ENCODE data around the gene MLLT3. TPM values are rescaled to one million over a fixed set of nuclear protein-coding genes. Genes with fewer than 3 reads are reported as not detected.
A peak's percentile ranks its signal among the peaks of the same experiment; 100 is the strongest.

The MLLT3 gene
- total RNA-seq, 2 experiments from 2014 or later, result 59.1 to 60.8 TPM

- Mint-ChIP-seq H3K4me3 (no peak overlapping the region), H3K9me3 (peaks cover 9% of the 10 kb centered on the region), H3K27ac (no peak overlapping the region), H3K27me3 (no peaks in the 10 kb centered on the region), H3K4me1 (ENCODE audit: low read depth) (peaks cover 12% of the 10 kb centered on the region), H3K36me3 (ENCODE audit: low read depth) (peaks cover 18% of the 10 kb centered on the region)
- TF ChIP-seq CTCF (IDR thresholded peaks at IDR 0.05), result no peak
- DNase-seq, result no peak
- intact Hi-C loops (cut with micrococcal nuclease), result no loop called here
- ChIA-PET CTCF (no interaction called here), POLR2A (no interaction called here)
- no peak for ATAC-seq
These were observed 231.9 kb downstream of the MLLT3 start for GRCh38 chr9:20390400-20390799.

- Mint-ChIP-seq H3K27me3 (no peaks in the 10 kb centered on the region), H3K4me3 (no peak overlapping the region), H3K9me3 (peaks cover 9% of the 10 kb centered on the region), H3K4me1 (ENCODE audit: low read depth) (peaks cover 18% of the 10 kb centered on the region), H3K36me3 (ENCODE audit: low read depth) (peaks cover 17% of the 10 kb centered on the region), H3K27ac (no peak overlapping the region)
- ChIA-PET POLR2A (no interaction called here), CTCF (no interaction called here)
- DNase-seq (no peak), ATAC-seq (no peak)
- no peak for TF ChIP-seq CTCF (IDR thresholded peaks at IDR 0.05)
- intact Hi-C loops (cut with micrococcal nuclease), result no loop called here
These were observed 235.2 kb downstream of the MLLT3 start for GRCh38 chr9:20387062-20387461.

GRCh38 chr9:20384642-20385041 is 237.7 kb downstream of the MLLT3 start:
- peaks cover 18% of the 10 kb centered on the region for H3K4me1 Mint-ChIP-seq (ENCODE audit: low read depth)
- ChIA-PET CTCF (no interaction called here), POLR2A (no interaction called here)
- intact Hi-C loops (cut with micrococcal nuclease), result no loop called here
- H3K9me3 Mint-ChIP-seq, result peaks cover 5% of the 10 kb centered on the region
- H3K36me3 Mint-ChIP-seq (ENCODE audit: low read depth), result peaks cover 9% of the 10 kb centered on the region
- no peak for TF ChIP-seq CTCF (IDR thresholded peaks at IDR 0.05)
- no peak for DNase-seq
- H3K27ac Mint-ChIP-seq, result no peak overlapping the region
- H3K27me3 Mint-ChIP-seq, result no peaks in the 10 kb centered on the region
- no peak overlapping the region for H3K4me3 Mint-ChIP-seq
- ATAC-seq, result no peak

GRCh38 chr9:20382460-20383071 is 239.7 kb downstream of the MLLT3 start:
- no peaks in the 10 kb centered on the region for H3K27me3 Mint-ChIP-seq
- ATAC-seq (peak; percentile 27), DNase-seq (no peak)
- H3K27ac Mint-ChIP-seq, result no peak overlapping the region
- H3K9me3 Mint-ChIP-seq, result no peaks in the 10 kb centered on the region
- peaks cover 28% of the 10 kb centered on the region for H3K4me1 Mint-ChIP-seq (ENCODE audit: low read depth)
- TF ChIP-seq CTCF (IDR thresholded peaks at IDR 0.05), result no peak
- no peak overlapping the region for H3K4me3 Mint-ChIP-seq
- intact Hi-C loops (cut with micrococcal nuclease), result no loop called here
- CTCF ChIA-PET, result interaction anchor here (0.6 to 1.1 kb wide), 2 partner anchors 9 to 14 kb away, joined by 4 read pairs; no protein-coding TSS in a partner anchor
- POLR2A ChIA-PET, result interaction anchor here (0.6 kb wide), 1 partner anchor 190 kb away, joined by 3 read pairs; no protein-coding TSS in a partner anchor
- no peaks in the 10 kb centered on the region for H3K36me3 Mint-ChIP-seq (ENCODE audit: low read depth)

GRCh38 chr9:20380546-20380945 is 241.8 kb downstream of the MLLT3 start:
- H3K9me3 Mint-ChIP-seq, result no peaks in the 10 kb centered on the region
- peaks cover 38% of the 10 kb centered on the region for H3K4me1 Mint-ChIP-seq (ENCODE audit: low read depth)
- intact Hi-C loops (cut with micrococcal nuclease), result no loop called here
- ATAC-seq (no peak), DNase-seq (no peak)
- H3K4me3 Mint-ChIP-seq, result no peak overlapping the region
- H3K36me3 Mint-ChIP-seq (ENCODE audit: low read depth), result peaks cover 8% of the 10 kb centered on the region
- POLR2A ChIA-PET, result no interaction called here
- no peak for TF ChIP-seq CTCF (IDR thresholded peaks at IDR 0.05)
- H3K27ac Mint-ChIP-seq, result no peak overlapping the region
- CTCF ChIA-PET, result interaction anchor here (1.2 kb wide), 1 partner anchor 37 kb away, joined by 3 read pairs; no protein-coding TSS in a partner anchor
- no peaks in the 10 kb centered on the region for H3K27me3 Mint-ChIP-seq

Measured in activated CD8-positive, alpha-beta T cell treated with anti-CD3 and anti-CD28 coated beads for 36 hours (primary cell).